Ovary (tissue), 3 donors: ENCODE measurements around the gene FARP1.

ENCODE experiments used
- CTCF ChIP-seq, 3 donors: fragments of 450-650 bp in 2 of 3; fragments of 200-600 bp in 1 of 3; IDR thresholded peaks; one replicate each; pipeline versions ENCODE4 v1.5.1 to v1.8.0; 2016 to 2022; ENCODE audit warnings: antibody characterized with exemption in 3 of 3, mild to moderate bottlenecking in 1 of 3
- EP300 ChIP-seq: sonication (generic); formaldehyde crosslinking; IDR thresholded peaks from one replicate; pipeline ENCODE4 v1.6.1; 2017; ENCODE audit warnings: antibody characterized with exemption
- POLR2A ChIP-seq: fragments of 450-650 bp; IDR thresholded peaks from one replicate; pipeline ENCODE4 v1.6.1; 2017; ENCODE audit warnings: antibody characterized with exemption, mild to moderate bottlenecking, moderate library complexity
- donor health status: DM: no; HTN: no; CAD: no.

- TF ChIP-seq POLR2A (no peak), CTCF (IDR thresholded peaks at IDR 0.05) (no peak), EP300 (no peak)
Measured at GRCh38 chr13:98451676-98452470, 309.0 kb downstream of the FARP1 start.
